Fibroblast of lung (primary cell): Measurements from ENCODE around the gene MS4A1. TPM values are rescaled to one million over a fixed set of nuclear protein-coding genes. Genes with fewer than 3 reads are reported as not detected.
"Not testable (repeated sequence)": the region's sequence is repeated elsewhere in the genome, so short reads cannot be mapped to it uniquely, and the experiment has no call there.

Experiments
- DNase-seq, 2 donors: peaks; one replicate each; pipeline versions ENCODE4 v3.0.0 to v3.0.0-alpha.2; 2010; ENCODE audit warnings: low read depth in 2 of 2
- H2AFZ ChIP-seq: 2 replicates; pipeline ENCODE4 v1.5.1; 2012; ENCODE audit warnings: low read length, control low read depth, inconsistent platforms
- H3K27ac ChIP-seq: 2 replicates; pipeline ENCODE4 v1.5.1; 2011; ENCODE audit warnings: low read length, control low read depth; ENCODE audit not compliant: insufficient read depth
- H3K27me3 ChIP-seq: 2 replicates; pipeline ENCODE4 v1.5.1; 2011; ENCODE audit warnings: mild to moderate bottlenecking, low read length; ENCODE audit not compliant: control insufficient read depth, insufficient read depth
- H3K36me3 ChIP-seq: 2 replicates; pipeline ENCODE4 v1.5.1; 2011; ENCODE audit warnings: low read length; ENCODE audit not compliant: control insufficient read depth, insufficient read depth
- H3K4me1 ChIP-seq: 2 replicates; pipeline ENCODE4 v1.5.1; 2011; ENCODE audit warnings: low read length; ENCODE audit not compliant: control insufficient read depth, insufficient read depth; ENCODE audit errors: extremely low read depth
- H3K4me2 ChIP-seq: 2 replicates; pipeline ENCODE4 v1.5.1; 2011; ENCODE audit warnings: low read length, control low read depth; ENCODE audit not compliant: insufficient read depth; ENCODE audit errors: extremely low read depth
- H3K4me3 ChIP-seq, 4 experiments: fragments of 200-600 bp in 1 of 4; sonication (generic) in 1 of 4; replicated peaks in 1 of 4; 2 replicates each; pipeline ENCODE4 v1.5.1; 2011 to 2016; ENCODE audit warnings: low read length in 4 of 4, low read depth in 3 of 4, mild to moderate bottlenecking in 3 of 4, control low read depth in 2 of 4, inconsistent platforms in 1 of 4, mixed read lengths in 1 of 4; ENCODE audit not compliant: insufficient read depth in 1 of 4; ENCODE audit errors: control extremely low read depth in 1 of 4
- H3K79me2 ChIP-seq: 2 replicates; pipeline ENCODE4 v1.5.1; 2012; ENCODE audit warnings: mild to moderate bottlenecking, low read length, inconsistent platforms; ENCODE audit not compliant: control insufficient read depth, insufficient read depth
- H3K9ac ChIP-seq: 2 replicates; pipeline ENCODE4 v1.5.1; 2011; ENCODE audit warnings: mild to moderate bottlenecking, low read length, control low read depth; ENCODE audit not compliant: insufficient read depth
- H3K9me3 ChIP-seq: 2 replicates; pipeline ENCODE4 v1.5.1; 2012; ENCODE audit warnings: low read depth, low read length; ENCODE audit not compliant: control insufficient read depth, insufficient read depth
- H4K20me1 ChIP-seq: 2 replicates; pipeline ENCODE4 v1.5.1; 2011; ENCODE audit warnings: low read length; ENCODE audit not compliant: control insufficient read depth, insufficient read depth; ENCODE audit errors: extremely low read depth
- EZH2 ChIP-seq: IDR thresholded peaks from 2 replicates; pipeline ENCODE4 v1.5.1; 2012; ENCODE audit warnings: low read length, control low read depth, mild to moderate bottlenecking; ENCODE audit errors: missing control alignments
- polyA plus RNA-seq, 2 donors: library from polyadenylated mRNA; depleted of rRNA in 1 of 2; stranded (reverse) in 1 of 2; unstranded in 1 of 2; fragments of >200 nt; gene quantifications; 2 replicates each; pipeline ENCODE4 v1.2.1, GENCODE V29; 2011 to 2012; ENCODE audit warnings: missing spikeins in 1 of 2
- total RNA-seq: library from RNA; depleted of rRNA; stranded (reverse); fragments of >200 nt; gene quantifications from 2 replicates; pipeline ENCODE4 v1.2.1, GENCODE V29; 2014
- TF ChIP-seq, protein P1 (sequence below), 2 donors: IDR thresholded peaks in 1 of 2; conservative IDR thresholded peaks in 1 of 2; 1 replicate in 1 of 2; 2 replicates in 1 of 2; pipeline ENCODE4 v1.5.1; 2011 to 2012; ENCODE audit warnings: low read length in 2 of 2, control low read depth in 1 of 2, inconsistent platforms in 1 of 2, low read depth in 1 of 2, mild to moderate bottlenecking in 1 of 2

Gene MS4A1
- total and polyA plus RNA-seq, 2 donors (not counting 1 experiment from before 2014, with no cell fraction given): not detected

DNA sequence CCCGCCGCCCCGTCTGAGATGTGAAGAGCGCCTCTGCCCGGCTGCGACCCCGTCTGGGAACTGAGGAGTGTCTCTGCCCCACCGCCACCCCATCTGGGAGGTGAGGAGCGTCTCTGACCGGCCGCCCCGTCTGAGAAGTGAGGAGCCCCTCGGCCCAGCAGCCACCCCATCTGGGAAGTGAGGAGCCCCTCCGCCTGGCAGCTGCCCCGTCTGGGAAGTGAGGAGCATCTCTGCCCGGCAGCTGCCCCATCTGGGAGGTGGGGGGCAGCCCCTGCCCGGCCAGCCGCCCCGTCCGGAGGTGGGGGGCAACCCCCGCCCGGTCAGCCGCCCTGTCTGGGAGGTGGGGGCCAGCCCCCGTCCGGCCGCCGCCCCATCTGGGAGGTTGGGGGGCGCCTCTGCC is 54.6 kb downstream of the MS4A1 start:
- not testable (repeated sequence) for H3K27me3 ChIP-seq, H3K4me2 ChIP-seq, H4K20me1 ChIP-seq, H3K4me1 ChIP-seq, DNase-seq, H3K9me3 ChIP-seq, H3K36me3 ChIP-seq, H3K9ac ChIP-seq, H3K4me3 ChIP-seq, H2AFZ ChIP-seq, H3K27ac ChIP-seq, H3K79me2 ChIP-seq

DNA sequence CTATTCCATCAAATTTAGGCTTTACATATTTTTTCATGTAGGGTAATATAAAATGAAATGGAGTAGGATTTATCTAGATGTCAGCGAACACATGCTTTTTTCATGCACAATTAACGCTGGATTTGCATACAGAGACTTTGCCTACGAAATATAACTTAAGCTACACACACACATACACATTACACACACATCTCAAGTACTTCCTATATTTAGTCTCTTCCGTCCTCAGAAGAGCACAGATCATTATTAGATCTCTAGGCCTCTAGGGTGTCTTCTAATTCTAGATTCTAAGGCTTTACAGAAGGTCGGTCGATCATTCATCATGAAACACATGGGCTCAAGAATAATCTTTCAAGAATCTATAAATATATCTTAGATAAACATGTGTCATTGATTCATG is 55.7 kb downstream of the MS4A1 start:
- H3K9me3 ChIP-seq: no peaks in the 10 kb centered on the region
- DNase-seq: no peak
- no peak overlapping the region for H3K27ac ChIP-seq
- H3K79me2 ChIP-seq: no peaks in the 10 kb centered on the region
- no peak overlapping the region for H3K4me3 ChIP-seq
- H3K36me3 ChIP-seq: no peaks in the 10 kb centered on the region
- no peak overlapping the region for H3K4me2 ChIP-seq
- TF ChIP-seq EZH2: no peak
- TF ChIP-seq, protein P1, sequence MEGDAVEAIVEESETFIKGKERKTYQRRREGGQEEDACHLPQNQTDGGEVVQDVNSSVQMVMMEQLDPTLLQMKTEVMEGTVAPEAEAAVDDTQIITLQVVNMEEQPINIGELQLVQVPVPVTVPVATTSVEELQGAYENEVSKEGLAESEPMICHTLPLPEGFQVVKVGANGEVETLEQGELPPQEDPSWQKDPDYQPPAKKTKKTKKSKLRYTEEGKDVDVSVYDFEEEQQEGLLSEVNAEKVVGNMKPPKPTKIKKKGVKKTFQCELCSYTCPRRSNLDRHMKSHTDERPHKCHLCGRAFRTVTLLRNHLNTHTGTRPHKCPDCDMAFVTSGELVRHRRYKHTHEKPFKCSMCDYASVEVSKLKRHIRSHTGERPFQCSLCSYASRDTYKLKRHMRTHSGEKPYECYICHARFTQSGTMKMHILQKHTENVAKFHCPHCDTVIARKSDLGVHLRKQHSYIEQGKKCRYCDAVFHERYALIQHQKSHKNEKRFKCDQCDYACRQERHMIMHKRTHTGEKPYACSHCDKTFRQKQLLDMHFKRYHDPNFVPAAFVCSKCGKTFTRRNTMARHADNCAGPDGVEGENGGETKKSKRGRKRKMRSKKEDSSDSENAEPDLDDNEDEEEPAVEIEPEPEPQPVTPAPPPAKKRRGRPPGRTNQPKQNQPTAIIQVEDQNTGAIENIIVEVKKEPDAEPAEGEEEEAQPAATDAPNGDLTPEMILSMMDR (conservative IDR thresholded peaks at IDR 0.05 in 1 of 2, IDR thresholded peaks at IDR 0.05 in 1 of 2; ENCODE audit: low read depth in 1 of 2, low read length in 2 of 2): no peak
- H4K20me1 ChIP-seq: no peaks in the 10 kb centered on the region
- H3K4me1 ChIP-seq: no peaks in the 10 kb centered on the region
- H2AFZ ChIP-seq: no peak overlapping the region
- H3K27me3 ChIP-seq: no peaks in the 10 kb centered on the region
- H3K9ac ChIP-seq: no peak overlapping the region

DNA sequence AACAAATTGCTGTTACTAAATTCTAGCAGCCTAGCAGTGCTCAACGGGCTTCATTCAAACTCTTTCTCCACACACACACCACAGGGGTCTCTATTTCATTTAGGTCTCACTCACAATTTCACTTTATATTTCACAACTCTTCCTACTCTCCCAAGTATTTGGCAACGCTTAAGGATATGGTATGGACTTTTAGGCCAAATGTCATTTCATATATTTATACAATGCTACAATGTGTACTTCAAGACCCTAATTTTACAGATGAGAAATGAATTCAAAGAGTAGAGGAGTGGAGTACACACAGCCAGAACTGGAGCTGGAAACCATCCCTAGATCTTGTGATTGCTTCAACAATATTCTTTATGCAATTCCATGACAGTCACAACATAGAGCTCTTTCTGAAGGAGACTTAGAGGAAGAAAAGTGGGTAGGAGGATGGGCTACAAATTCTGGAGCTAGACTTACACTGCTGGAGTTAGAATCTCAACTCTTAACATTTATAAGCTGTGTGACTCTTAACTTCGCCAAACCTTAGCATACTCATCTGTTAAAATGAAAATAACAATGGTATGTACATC is 57.1 kb downstream of the MS4A1 start:
- Histone ChIP-seq H3K9me3 (no peaks in the 10 kb centered on the region), H2AFZ (no peak overlapping the region), H3K36me3 (no peaks in the 10 kb centered on the region), H3K79me2 (no peaks in the 10 kb centered on the region), H3K4me2 (no peak overlapping the region), H4K20me1 (no peaks in the 10 kb centered on the region), H3K9ac (no peak overlapping the region), H3K27ac (no peak overlapping the region), H3K4me3 (no peak overlapping the region), H3K27me3 (no peaks in the 10 kb centered on the region), H3K4me1 (no peaks in the 10 kb centered on the region)
- no peak for DNase-seq
- TF ChIP-seq EZH2: no peak
- TF ChIP-seq, protein P1 (conservative IDR thresholded peaks at IDR 0.05 in 1 of 2, IDR thresholded peaks at IDR 0.05 in 1 of 2; ENCODE audit: low read depth in 1 of 2, low read length in 2 of 2): no peak
